Fibroblast of lung (primary cell): Measurements from ENCODE around the gene SYVN1.

Experiments
- EZH2 ChIP-seq: IDR thresholded peaks from 2 replicates; pipeline ENCODE4 v1.5.1; 2012; ENCODE audit warnings: low read length, control low read depth, mild to moderate bottlenecking; ENCODE audit errors: missing control alignments
- TF ChIP-seq, protein P1 (sequence below), 2 donors: IDR thresholded peaks in 1 of 2; conservative IDR thresholded peaks in 1 of 2; 1 replicate in 1 of 2; 2 replicates in 1 of 2; pipeline ENCODE4 v1.5.1; 2011 to 2012; ENCODE audit warnings: low read length in 2 of 2, control low read depth in 1 of 2, inconsistent platforms in 1 of 2, low read depth in 1 of 2, mild to moderate bottlenecking in 1 of 2

DNA sequence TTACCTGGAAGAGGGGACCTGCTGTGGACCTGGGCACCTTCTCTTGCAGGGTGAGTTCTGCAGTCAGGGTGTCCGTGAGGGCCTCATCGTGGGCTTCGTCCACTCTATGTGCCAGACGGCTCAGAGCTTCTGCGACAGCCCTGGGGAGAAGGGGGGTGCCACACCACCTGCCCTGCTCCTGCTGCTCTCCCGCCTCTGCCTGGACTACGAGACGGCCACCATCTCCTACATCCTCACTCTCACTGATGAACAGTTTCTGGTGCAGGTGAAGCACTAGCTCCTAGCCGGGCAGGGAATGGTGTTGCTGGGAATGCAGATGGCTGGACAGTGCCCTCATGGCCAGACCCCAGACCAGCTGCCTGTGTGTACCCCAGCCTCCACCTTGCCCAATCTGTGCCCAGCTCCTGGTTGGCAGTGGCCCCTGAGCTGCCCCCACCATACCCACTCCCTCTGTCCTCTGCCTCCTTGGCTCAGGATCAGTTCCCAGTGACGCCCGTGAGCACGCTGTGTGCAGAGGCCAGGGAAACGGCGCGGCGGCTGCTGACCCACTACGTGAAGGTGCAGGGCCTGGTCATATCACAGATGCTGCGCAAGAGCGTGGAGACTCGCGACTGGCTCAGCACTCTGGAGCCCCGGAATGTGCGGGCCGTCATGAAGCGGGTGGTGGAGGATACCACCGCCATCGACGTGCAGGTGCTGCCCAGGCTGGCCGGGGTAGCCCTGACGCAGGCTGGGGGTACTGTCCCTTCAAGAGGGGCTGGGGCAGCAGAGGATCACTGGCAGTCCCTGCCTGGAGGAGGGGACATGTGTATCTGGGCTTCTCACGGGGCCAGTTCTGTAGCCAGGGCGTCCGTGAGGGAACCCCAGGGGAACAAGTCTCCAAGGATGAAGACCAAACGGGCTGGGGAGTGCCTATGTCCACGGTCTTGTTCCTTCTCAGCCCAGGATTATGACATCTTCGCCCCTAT, 24.8 kb downstream of the SYVN1 start:
- TF ChIP-seq, protein P1, sequence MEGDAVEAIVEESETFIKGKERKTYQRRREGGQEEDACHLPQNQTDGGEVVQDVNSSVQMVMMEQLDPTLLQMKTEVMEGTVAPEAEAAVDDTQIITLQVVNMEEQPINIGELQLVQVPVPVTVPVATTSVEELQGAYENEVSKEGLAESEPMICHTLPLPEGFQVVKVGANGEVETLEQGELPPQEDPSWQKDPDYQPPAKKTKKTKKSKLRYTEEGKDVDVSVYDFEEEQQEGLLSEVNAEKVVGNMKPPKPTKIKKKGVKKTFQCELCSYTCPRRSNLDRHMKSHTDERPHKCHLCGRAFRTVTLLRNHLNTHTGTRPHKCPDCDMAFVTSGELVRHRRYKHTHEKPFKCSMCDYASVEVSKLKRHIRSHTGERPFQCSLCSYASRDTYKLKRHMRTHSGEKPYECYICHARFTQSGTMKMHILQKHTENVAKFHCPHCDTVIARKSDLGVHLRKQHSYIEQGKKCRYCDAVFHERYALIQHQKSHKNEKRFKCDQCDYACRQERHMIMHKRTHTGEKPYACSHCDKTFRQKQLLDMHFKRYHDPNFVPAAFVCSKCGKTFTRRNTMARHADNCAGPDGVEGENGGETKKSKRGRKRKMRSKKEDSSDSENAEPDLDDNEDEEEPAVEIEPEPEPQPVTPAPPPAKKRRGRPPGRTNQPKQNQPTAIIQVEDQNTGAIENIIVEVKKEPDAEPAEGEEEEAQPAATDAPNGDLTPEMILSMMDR (conservative IDR thresholded peaks at IDR 0.05 in 1 of 2, IDR thresholded peaks at IDR 0.05 in 1 of 2; ENCODE audit: low read depth in 1 of 2, low read length in 2 of 2): no peak
- no peak for TF ChIP-seq EZH2
